ENCODE data around the gene LITAFD.

Gene LITAFD

GRCh38 chr16:8852534-8852933 lies 29.6 kb upstream of the LITAFD start:
- Histone ChIP-seq H3K27ac (peak overlapping the region in 8 of 11 experiments; percentile 30 to 84 (median 80); a peak in 16 of 22 replicates), H3K36me3 (peaks cover 53 to 94% (median 86%) of the 10 kb centered on the region in 11 experiments), H3K9ac (peak overlapping the region in 3 of 11 experiments; percentile 3 to 23 (median 5); a peak in 3 of 22 replicates), H3K4me1 (peaks cover 74 to 100% (median 98%) of the 10 kb centered on the region in 10 experiments), H3K9me3 (replicated peaks in 1 of 11) (no peaks in the 10 kb centered on the region), H3K4me3 (no peak overlapping the region), H3K27me3 (no peaks in the 10 kb centered on the region; a peak in 1 of 22 replicates), H4K20me1 (peaks cover 0 to 96% (median 86%) of the 10 kb centered on the region in 11 experiments; a peak in 21 of 22 replicates), H3K4me2 (peak overlapping the region in 10 of 11 experiments; percentile 85 to 100 (median 94); a peak in 20 of 22 replicates)
- TF ChIP-seq Cebpa-rat (IDR thresholded peaks at IDR 0.05) = no peak

- H3K27me3 ChIP-seq = no peaks in the 10 kb centered on the region; a peak in 1 of 22 replicates
- no peak for TF ChIP-seq Cebpa-rat (IDR thresholded peaks at IDR 0.05)
- peaks cover 75 to 100% (median 100%) of the 10 kb centered on the region in 10 experiments for H3K4me1 ChIP-seq
- H3K36me3 ChIP-seq = peaks cover 53 to 94% (median 86%) of the 10 kb centered on the region in 11 experiments
- H3K9ac ChIP-seq = peak overlapping the region in 4 of 11 experiments; percentile 3 to 23 (median 14); a peak in 2 of 22 replicates
- no peaks in the 10 kb centered on the region for H3K9me3 ChIP-seq (replicated peaks in 1 of 11)
- peaks cover 0 to 98% (median 84%) of the 10 kb centered on the region in 11 experiments; a peak in 21 of 22 replicates for H4K20me1 ChIP-seq
- peak overlapping the region in 9 of 11 experiments; percentile 19 to 84 (median 75); a peak in 16 of 22 replicates for H3K27ac ChIP-seq
- peak overlapping the region; percentile 42 to 100 (median 93); a peak in 20 of 22 replicates for H3K4me2 ChIP-seq
- no peak overlapping the region for H3K4me3 ChIP-seq
Observed at GRCh38 chr16:8853150-8853549, 29.0 kb upstream of the LITAFD start.

GRCh38 chr16:8853611-8854010 lies 28.5 kb upstream of the LITAFD start:
- peaks cover 53 to 94% (median 86%) of the 10 kb centered on the region in 11 experiments for H3K36me3 ChIP-seq
- H4K20me1 ChIP-seq = peaks cover 5 to 98% (median 84%) of the 10 kb centered on the region in 11 experiments; a peak in 21 of 22 replicates

GRCh38 chr16:8854298-8854948 lies 27.7 kb upstream of the LITAFD start:
- Histone ChIP-seq H4K20me1 (peaks cover 13 to 98% (median 84%) of the 10 kb centered on the region in 11 experiments; a peak in 21 of 22 replicates), H3K36me3 (peaks cover 51 to 94% (median 86%) of the 10 kb centered on the region in 11 experiments), H3K4me1 (peaks cover 69 to 100% (median 100%) of the 10 kb centered on the region in 10 experiments), H3K4me2 (peak overlapping the region in 9 of 11 experiments; percentile 12 to 100 (median 99); a peak in 16 of 22 replicates), H3K4me3 (no peak overlapping the region), H3K27ac (peak overlapping the region in 7 of 11 experiments; percentile 32 to 80 (median 70); a peak in 8 of 22 replicates), H3K9ac (peak overlapping the region in 1 of 11 experiments; percentile 35; a peak in 1 of 22 replicates), H3K27me3 (no peaks in the 10 kb centered on the region; a peak in 1 of 22 replicates), H3K9me3 (replicated peaks in 1 of 11) (no peaks in the 10 kb centered on the region)
- TF ChIP-seq Cebpa-rat (IDR thresholded peaks at IDR 0.05) = no peak

More at GRCh38 chr16:8853611-8854010, 28.5 kb upstream of the LITAFD start:
- TF ChIP-seq Cebpa-rat (IDR thresholded peaks at IDR 0.05) = no peak
- Histone ChIP-seq H3K4me2 (peak overlapping the region; percentile 42 to 100 (median 93); a peak in 18 of 22 replicates), H3K9ac (peak overlapping the region in 3 of 11 experiments; percentile 7 to 23 (median 21); a peak in 1 of 22 replicates), H3K27me3 (no peaks in the 10 kb centered on the region; a peak in 1 of 22 replicates), H3K4me1 (peaks cover 75 to 100% (median 100%) of the 10 kb centered on the region in 10 experiments), H3K9me3 (replicated peaks in 1 of 11) (no peaks in the 10 kb centered on the region), H3K4me3 (no peak overlapping the region), H3K27ac (peak overlapping the region in 9 of 11 experiments; percentile 19 to 84 (median 75); a peak in 14 of 22 replicates)

- Histone ChIP-seq H3K9me3 (replicated peaks in 1 of 11) (no peaks in the 10 kb centered on the region), H3K4me3 (no peak overlapping the region), H3K36me3 (peaks cover 51 to 94% (median 86%) of the 10 kb centered on the region in 11 experiments), H3K9ac (peak overlapping the region in 6 of 11 experiments; percentile 56 to 73 (median 66); a peak in 8 of 22 replicates), H3K27ac (peak overlapping the region in 10 of 11 experiments; percentile 36 to 80 (median 64); a peak in 19 of 22 replicates), H3K27me3 (no peaks in the 10 kb centered on the region; a peak in 1 of 22 replicates), H3K4me1 (peaks cover 62 to 100% (median 100%) of the 10 kb centered on the region in 10 experiments), H3K4me2 (peak overlapping the region in 10 of 11 experiments; percentile 87 to 100 (median 98); a peak in 19 of 22 replicates), H4K20me1 (peaks cover 21 to 98% (median 84%) of the 10 kb centered on the region in 11 experiments; a peak in 21 of 22 replicates)
- no peak for TF ChIP-seq Cebpa-rat (IDR thresholded peaks at IDR 0.05)
Observed at GRCh38 chr16:8855051-8855786, 26.9 kb upstream of the LITAFD start.

GRCh38 chr16:8855972-8856371 lies 26.2 kb upstream of the LITAFD start:
- Histone ChIP-seq H3K4me1 (peaks cover 54 to 100% (median 100%) of the 10 kb centered on the region in 10 experiments), H3K36me3 (peaks cover 51 to 96% (median 87%) of the 10 kb centered on the region in 11 experiments), H3K4me2 (peak overlapping the region; percentile 85 to 100 (median 98)), H3K9ac (peak overlapping the region in 9 of 11 experiments; percentile 25 to 73 (median 62); a peak in 13 of 22 replicates), H3K27me3 (no peaks in the 10 kb centered on the region; a peak in 1 of 22 replicates), H3K9me3 (replicated peaks in 1 of 11) (no peaks in the 10 kb centered on the region), H4K20me1 (peaks cover 27 to 98% (median 87%) of the 10 kb centered on the region in 11 experiments; a peak in 21 of 22 replicates), H3K4me3 (peak overlapping the region in 3 of 10 experiments; percentile 32 to 50 (median 38); a peak in 3 of 20 replicates), H3K27ac (peak overlapping the region in 10 of 11 experiments; percentile 36 to 80 (median 64); a peak in 19 of 22 replicates)
- TF ChIP-seq Cebpa-rat (IDR thresholded peaks at IDR 0.05) = no peak

GRCh38 chr16:8858994-8859912 lies 22.9 kb upstream of the LITAFD start:
- H3K4me3 ChIP-seq = no peak overlapping the region
- peak overlapping the region in 7 of 11 experiments; percentile 11 to 54 (median 36); a peak in 10 of 22 replicates for H3K9ac ChIP-seq
- H3K4me1 ChIP-seq = peaks cover 59 to 100% (median 100%) of the 10 kb centered on the region in 10 experiments
- H3K4me2 ChIP-seq = peak overlapping the region in 9 of 11 experiments; percentile 87 to 100 (median 99); a peak in 17 of 22 replicates
- H3K36me3 ChIP-seq = peaks cover 33 to 89% (median 67%) of the 10 kb centered on the region in 11 experiments
- TF ChIP-seq Cebpa-rat (IDR thresholded peaks at IDR 0.05) = no peak
- peak overlapping the region in 8 of 11 experiments; percentile 12 to 62 (median 30); a peak in 11 of 22 replicates for H3K27ac ChIP-seq
- H4K20me1 ChIP-seq = peaks cover 60 to 100% (median 90%) of the 10 kb centered on the region in 11 experiments
- H3K27me3 ChIP-seq = no peaks in the 10 kb centered on the region
- no peaks in the 10 kb centered on the region for H3K9me3 ChIP-seq (replicated peaks in 1 of 11)

Measured in BLaER1 treated with 17β-estradiol and CSF1 and Interleukin-3, amounts not matched to agents 10 nM and 100 nM (cell line).